GM23338 (cell line): ENCODE measurements around the gene ADCY3. TPM values are rescaled to one million over a fixed set of nuclear protein-coding genes. Genes with fewer than 3 reads are reported as not detected.

Source experiments
- ATAC-seq: fragments of 200-7000 bp; cut with Tn5 transposase; 3 replicates; pipeline ENCODE4 v1.9.1; 2020
- DNase-seq: peaks from one replicate; pipeline ENCODE4 v3.0.0-alpha.2; 2015; ENCODE audit warnings: low spot score
- H2AFZ ChIP-seq: fragments of 200-600 bp; sonication (generic); 2 replicates; pipeline ENCODE4 v1.8.0; 2016; ENCODE audit warnings: antibody characterized with exemption, mild to moderate bottlenecking, moderate library complexity
- H3F3A ChIP-seq: fragments of 200-600 bp; sonication (generic); replicated peaks from 2 replicates; pipeline ENCODE4 v1.8.0; 2017; ENCODE audit warnings: antibody characterized with exemption, mixed run types, low read depth
- H3K27ac ChIP-seq: fragments of 200-600 bp; sonication (generic); 2 replicates; pipeline ENCODE4 v1.6.1; 2016; ENCODE audit warnings: low read depth
- H3K27me3 ChIP-seq: fragments of 200-600 bp; sonication (generic); 2 replicates; pipeline ENCODE4 v1.8.0; 2016; ENCODE audit warnings: mild to moderate bottlenecking, mixed run types, moderate library complexity; ENCODE audit not compliant: insufficient read depth
- H3K36me3 ChIP-seq: fragments of 200-600 bp; sonication (generic); 2 replicates; pipeline ENCODE4 v1.8.0; 2016; ENCODE audit warnings: mild to moderate bottlenecking; ENCODE audit not compliant: insufficient read depth
- H3K4me1 ChIP-seq: fragments of 200-600 bp; sonication (generic); 2 replicates; pipeline ENCODE4 v1.8.0; 2016; ENCODE audit warnings: mild to moderate bottlenecking, moderate library complexity; ENCODE audit not compliant: insufficient read depth
- H3K4me2 ChIP-seq: fragments of 200-600 bp; sonication (generic); 2 replicates; pipeline ENCODE4 v1.7.1; 2017; ENCODE audit warnings: mixed run types
- H3K4me3 ChIP-seq: fragments of 200-600 bp; sonication (generic); 2 replicates; pipeline ENCODE4 v1.6.1; 2016; ENCODE audit warnings: mixed run types
- H3K79me2 ChIP-seq: fragments of 200-600 bp; sonication (generic); replicated peaks from 2 replicates; pipeline ENCODE4 v1.8.0; 2017; ENCODE audit warnings: mild to moderate bottlenecking; ENCODE audit not compliant: insufficient read depth
- H3K9me2 ChIP-seq: fragments of 200-600 bp; sonication (generic); 2 replicates; pipeline ENCODE4 v1.8.0; 2017; ENCODE audit not compliant: insufficient read depth
- H4K20me1 ChIP-seq: fragments of 200-600 bp; sonication (generic); replicated peaks from 2 replicates; pipeline ENCODE4 v1.8.0; 2017; ENCODE audit warnings: mild to moderate bottlenecking; ENCODE audit not compliant: insufficient read depth
- H3K27ac Mint-ChIP-seq: 2 replicates; pipeline ENCODE4 v1.8.0; 2020; ENCODE audit warnings: inconsistent platforms, mild to moderate bottlenecking, moderate library complexity, mixed read lengths
- H3K27me3 Mint-ChIP-seq: 3 replicates; pipeline ENCODE4 v1.8.0; 2022; ENCODE audit warnings: low read depth, mild to moderate bottlenecking, moderate library complexity, mixed read lengths, inconsistent platforms; ENCODE audit not compliant: insufficient read depth, poor library complexity
- H3K36me3 Mint-ChIP-seq: 3 replicates; pipeline ENCODE4 v1.8.0; 2021; ENCODE audit warnings: low read depth, mild to moderate bottlenecking, inconsistent platforms, moderate library complexity, mixed read lengths
- H3K4me1 Mint-ChIP-seq: 3 replicates; pipeline ENCODE4 v1.8.0; 2020; ENCODE audit warnings: mild to moderate bottlenecking, inconsistent platforms, mixed read lengths
- H3K4me3 Mint-ChIP-seq: 3 replicates; pipeline ENCODE4 v1.8.0; 2021; ENCODE audit warnings: moderate library complexity, mild to moderate bottlenecking, inconsistent platforms, mixed read lengths
- H3K9me3 Mint-ChIP-seq: 3 replicates; pipeline ENCODE4 v1.8.0; 2020; ENCODE audit warnings: moderate library complexity, mild to moderate bottlenecking, inconsistent platforms, mixed read lengths
- EZH2 ChIP-seq: fragments of 200-600 bp; sonication (generic); IDR thresholded peaks from one replicate; pipeline ENCODE4 v1.8.0; 2017; ENCODE audit warnings: antibody characterized with exemption, mild to moderate bottlenecking, low read depth; ENCODE audit not compliant: unreplicated experiment
- NANOG ChIP-seq: IDR thresholded peaks from 2 replicates; pipeline ENCODE4 v1.6.1; 2016; ENCODE audit warnings: antibody characterized with exemption, borderline replicate concordance
- POLR2AphosphoS5 ChIP-seq: IDR thresholded peaks from 2 replicates; pipeline ENCODE4 v1.6.1; 2016; ENCODE audit warnings: antibody characterized with exemption, low read depth
- STAT1 ChIP-seq: IDR thresholded peaks from one replicate; pipeline ENCODE4 v1.6.1; 2016; ENCODE audit warnings: antibody characterized with exemption; ENCODE audit not compliant: unreplicated experiment
- ZNF114 ChIP-seq: fragments of 250-450 bp; sonication (Bioruptor Pico); IDR thresholded peaks from 2 replicates; pipeline ENCODE4 v1.5.0; 2020; ENCODE audit warnings: mild to moderate bottlenecking, moderate library complexity
- ZNF331 ChIP-seq: fragments of 250-450 bp; sonication (Bioruptor Pico); IDR thresholded peaks from 2 replicates; pipeline ENCODE4 v1.5.0; 2020; ENCODE audit warnings: low read depth, mild to moderate bottlenecking, moderate library complexity
- polyA plus RNA-seq: library from polyadenylated mRNA; unstranded; fragments of >200 nt; fragmentation: Nextera tagmentation; extraction: Ambion mirVana; gene quantifications from 2 replicates; pipeline ENCODE4 v1.2.1, GENCODE V29; 2016
- total RNA-seq: library from RNA; depleted of rRNA; stranded (reverse); fragments of >200 nt; shearing (Covaris generic); gene quantifications from 2 replicates; pipeline ENCODE4 v1.2.3, GENCODE V29; 2014
- TF ChIP-seq, protein P1 (sequence below): IDR thresholded peaks from one replicate; pipeline ENCODE4 v1.6.1; 2018; ENCODE audit warnings: antibody characterized with exemption; ENCODE audit not compliant: unreplicated experiment
- TF ChIP-seq, protein P2 (sequence below): IDR thresholded peaks from 2 replicates; pipeline ENCODE4 v1.6.1; 2016; ENCODE audit warnings: antibody characterized with exemption
- TF ChIP-seq, protein P3 (sequence below): fragments of 250-450 bp; sonication (Bioruptor Pico); IDR thresholded peaks from 2 replicates; pipeline ENCODE4 v1.5.0; 2020; ENCODE audit warnings: mild to moderate bottlenecking, moderate library complexity

Gene ADCY3
- total and polyA plus RNA-seq, 2 experiments from 2014 or later, result 9.7 to 32.4 TPM

DNA sequence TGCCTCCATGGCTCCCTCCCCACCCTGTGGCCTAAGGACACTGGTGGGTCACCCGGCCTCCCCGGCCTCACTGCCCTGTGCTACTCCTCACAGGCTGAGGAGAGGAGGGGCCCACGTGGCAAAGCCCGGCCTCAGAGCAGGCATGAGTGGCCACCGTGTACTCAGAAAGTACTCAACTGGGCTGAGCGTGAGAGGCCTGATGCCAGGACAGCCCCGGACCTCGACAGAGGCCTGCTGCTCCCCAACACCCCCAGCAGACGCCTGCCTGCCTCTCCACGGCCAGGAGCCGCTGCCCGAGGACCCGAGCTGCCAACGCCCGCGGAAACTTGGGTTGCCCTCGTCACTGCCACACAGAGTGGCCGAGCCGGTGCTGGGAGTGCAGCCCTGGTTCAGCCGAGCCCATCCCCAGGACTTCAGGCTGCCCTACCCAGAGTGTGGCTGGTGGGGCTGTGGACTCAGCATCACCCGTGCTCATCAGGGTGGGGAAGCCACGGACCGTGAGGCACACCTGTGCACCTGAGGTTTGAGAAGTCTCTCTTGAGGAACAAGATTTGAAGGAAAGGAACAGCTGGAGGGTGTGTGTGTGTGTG, 67.5 kb downstream of the ADCY3 start:
- peaks cover 6% of the 10 kb centered on the region for H3K27me3 Mint-ChIP-seq
- no peak overlapping the region; the same call in 1 of the 2 replicates for H3K27ac Mint-ChIP-seq
- no peak overlapping the region for H2AFZ ChIP-seq
- no peaks in the 10 kb centered on the region for H3K4me1 ChIP-seq
- H3F3A ChIP-seq, result no peaks in the 10 kb centered on the region
- H3K4me1 Mint-ChIP-seq, result no peaks in the 10 kb centered on the region
- TF ChIP-seq STAT1 (no peak), ZNF114 (CRISPR knock-in tag) (no peak), EZH2 (no peak), ZNF331 (CRISPR knock-in tag) (no peak), NANOG (no peak), POLR2AphosphoS5 (no peak)
- TF ChIP-seq, protein P1, sequence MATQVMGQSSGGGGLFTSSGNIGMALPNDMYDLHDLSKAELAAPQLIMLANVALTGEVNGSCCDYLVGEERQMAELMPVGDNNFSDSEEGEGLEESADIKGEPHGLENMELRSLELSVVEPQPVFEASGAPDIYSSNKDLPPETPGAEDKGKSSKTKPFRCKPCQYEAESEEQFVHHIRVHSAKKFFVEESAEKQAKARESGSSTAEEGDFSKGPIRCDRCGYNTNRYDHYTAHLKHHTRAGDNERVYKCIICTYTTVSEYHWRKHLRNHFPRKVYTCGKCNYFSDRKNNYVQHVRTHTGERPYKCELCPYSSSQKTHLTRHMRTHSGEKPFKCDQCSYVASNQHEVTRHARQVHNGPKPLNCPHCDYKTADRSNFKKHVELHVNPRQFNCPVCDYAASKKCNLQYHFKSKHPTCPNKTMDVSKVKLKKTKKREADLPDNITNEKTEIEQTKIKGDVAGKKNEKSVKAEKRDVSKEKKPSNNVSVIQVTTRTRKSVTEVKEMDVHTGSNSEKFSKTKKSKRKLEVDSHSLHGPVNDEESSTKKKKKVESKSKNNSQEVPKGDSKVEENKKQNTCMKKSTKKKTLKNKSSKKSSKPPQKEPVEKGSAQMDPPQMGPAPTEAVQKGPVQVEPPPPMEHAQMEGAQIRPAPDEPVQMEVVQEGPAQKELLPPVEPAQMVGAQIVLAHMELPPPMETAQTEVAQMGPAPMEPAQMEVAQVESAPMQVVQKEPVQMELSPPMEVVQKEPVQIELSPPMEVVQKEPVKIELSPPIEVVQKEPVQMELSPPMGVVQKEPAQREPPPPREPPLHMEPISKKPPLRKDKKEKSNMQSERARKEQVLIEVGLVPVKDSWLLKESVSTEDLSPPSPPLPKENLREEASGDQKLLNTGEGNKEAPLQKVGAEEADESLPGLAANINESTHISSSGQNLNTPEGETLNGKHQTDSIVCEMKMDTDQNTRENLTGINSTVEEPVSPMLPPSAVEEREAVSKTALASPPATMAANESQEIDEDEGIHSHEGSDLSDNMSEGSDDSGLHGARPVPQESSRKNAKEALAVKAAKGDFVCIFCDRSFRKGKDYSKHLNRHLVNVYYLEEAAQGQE, result no peak
- TF ChIP-seq, protein P2, sequence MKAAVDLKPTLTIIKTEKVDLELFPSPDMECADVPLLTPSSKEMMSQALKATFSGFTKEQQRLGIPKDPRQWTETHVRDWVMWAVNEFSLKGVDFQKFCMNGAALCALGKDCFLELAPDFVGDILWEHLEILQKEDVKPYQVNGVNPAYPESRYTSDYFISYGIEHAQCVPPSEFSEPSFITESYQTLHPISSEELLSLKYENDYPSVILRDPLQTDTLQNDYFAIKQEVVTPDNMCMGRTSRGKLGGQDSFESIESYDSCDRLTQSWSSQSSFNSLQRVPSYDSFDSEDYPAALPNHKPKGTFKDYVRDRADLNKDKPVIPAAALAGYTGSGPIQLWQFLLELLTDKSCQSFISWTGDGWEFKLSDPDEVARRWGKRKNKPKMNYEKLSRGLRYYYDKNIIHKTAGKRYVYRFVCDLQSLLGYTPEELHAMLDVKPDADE, result no peak
- TF ChIP-seq, protein P3, sequence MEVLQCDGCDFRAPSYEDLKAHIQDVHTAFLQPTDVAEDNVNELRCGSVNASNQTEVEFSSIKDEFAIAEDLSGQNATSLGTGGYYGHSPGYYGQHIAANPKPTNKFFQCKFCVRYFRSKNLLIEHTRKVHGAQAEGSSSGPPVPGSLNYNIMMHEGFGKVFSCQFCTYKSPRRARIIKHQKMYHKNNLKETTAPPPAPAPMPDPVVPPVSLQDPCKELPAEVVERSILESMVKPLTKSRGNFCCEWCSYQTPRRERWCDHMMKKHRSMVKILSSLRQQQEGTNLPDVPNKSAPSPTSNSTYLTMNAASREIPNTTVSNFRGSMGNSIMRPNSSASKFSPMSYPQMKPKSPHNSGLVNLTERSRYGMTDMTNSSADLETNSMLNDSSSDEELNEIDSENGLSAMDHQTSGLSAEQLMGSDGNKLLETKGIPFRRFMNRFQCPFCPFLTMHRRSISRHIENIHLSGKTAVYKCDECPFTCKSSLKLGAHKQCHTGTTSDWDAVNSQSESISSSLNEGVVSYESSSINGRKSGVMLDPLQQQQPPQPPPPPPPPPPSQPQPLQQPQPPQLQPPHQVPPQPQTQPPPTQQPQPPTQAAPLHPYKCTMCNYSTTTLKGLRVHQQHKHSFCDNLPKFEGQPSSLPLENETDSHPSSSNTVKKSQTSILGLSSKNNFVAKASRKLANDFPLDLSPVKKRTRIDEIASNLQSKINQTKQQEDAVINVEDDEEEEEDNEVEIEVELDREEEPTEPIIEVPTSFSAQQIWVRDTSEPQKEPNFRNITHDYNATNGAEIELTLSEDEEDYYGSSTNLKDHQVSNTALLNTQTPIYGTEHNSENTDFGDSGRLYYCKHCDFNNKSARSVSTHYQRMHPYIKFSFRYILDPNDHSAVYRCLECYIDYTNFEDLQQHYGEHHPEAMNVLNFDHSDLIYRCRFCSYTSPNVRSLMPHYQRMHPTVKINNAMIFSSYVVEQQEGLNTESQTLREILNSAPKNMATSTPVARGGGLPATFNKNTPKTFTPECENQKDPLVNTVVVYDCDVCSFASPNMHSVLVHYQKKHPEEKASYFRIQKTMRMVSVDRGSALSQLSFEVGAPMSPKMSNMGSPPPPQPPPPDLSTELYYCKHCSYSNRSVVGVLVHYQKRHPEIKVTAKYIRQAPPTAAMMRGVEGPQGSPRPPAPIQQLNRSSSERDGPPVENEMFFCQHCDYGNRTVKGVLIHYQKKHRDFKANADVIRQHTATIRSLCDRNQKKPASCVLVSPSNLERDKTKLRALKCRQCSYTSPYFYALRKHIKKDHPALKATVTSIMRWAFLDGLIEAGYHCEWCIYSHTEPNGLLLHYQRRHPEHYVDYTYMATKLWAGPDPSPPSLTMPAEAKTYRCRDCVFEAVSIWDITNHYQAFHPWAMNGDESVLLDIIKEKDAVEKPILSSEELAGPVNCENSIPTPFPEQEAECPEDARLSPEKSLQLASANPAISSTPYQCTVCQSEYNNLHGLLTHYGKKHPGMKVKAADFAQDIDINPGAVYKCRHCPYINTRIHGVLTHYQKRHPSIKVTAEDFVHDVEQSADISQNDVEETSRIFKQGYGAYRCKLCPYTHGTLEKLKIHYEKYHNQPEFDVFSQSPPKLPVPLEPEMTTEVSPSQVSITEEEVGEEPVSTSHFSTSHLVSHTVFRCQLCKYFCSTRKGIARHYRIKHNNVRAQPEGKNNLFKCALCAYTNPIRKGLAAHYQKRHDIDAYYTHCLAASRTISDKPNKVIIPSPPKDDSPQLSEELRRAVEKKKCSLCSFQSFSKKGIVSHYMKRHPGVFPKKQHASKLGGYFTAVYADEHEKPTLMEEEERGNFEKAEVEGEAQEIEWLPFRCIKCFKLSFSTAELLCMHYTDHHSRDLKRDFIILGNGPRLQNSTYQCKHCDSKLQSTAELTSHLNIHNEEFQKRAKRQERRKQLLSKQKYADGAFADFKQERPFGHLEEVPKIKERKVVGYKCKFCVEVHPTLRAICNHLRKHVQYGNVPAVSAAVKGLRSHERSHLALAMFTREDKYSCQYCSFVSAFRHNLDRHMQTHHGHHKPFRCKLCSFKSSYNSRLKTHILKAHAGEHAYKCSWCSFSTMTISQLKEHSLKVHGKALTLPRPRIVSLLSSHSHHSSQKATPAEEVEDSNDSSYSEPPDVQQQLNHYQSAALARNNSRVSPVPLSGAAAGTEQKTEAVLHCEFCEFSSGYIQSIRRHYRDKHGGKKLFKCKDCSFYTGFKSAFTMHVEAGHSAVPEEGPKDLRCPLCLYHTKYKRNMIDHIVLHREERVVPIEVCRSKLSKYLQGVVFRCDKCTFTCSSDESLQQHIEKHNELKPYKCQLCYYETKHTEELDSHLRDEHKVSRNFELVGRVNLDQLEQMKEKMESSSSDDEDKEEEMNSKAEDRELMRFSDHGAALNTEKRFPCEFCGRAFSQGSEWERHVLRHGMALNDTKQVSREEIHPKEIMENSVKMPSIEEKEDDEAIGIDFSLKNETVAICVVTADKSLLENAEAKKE (CRISPR knock-in tag), result no peak
- 0 out of 2 replicates have a peak, but pooled peaks cover 4% of the 10 kb centered on the region for H3K36me3 ChIP-seq
- no peak overlapping the region for H3K4me2 ChIP-seq
- H4K20me1 ChIP-seq, result 0 out of 2 replicates have a peak, but pooled peaks cover 3% of the 10 kb centered on the region
- DNase-seq (no peak), ATAC-seq (no peak)
- peaks cover 20% of the 10 kb centered on the region for H3K9me3 Mint-ChIP-seq
- peaks cover 13% of the 10 kb centered on the region for H3K36me3 Mint-ChIP-seq
- H3K79me2 ChIP-seq, result no peaks in the 10 kb centered on the region
- no peak overlapping the region for H3K27ac ChIP-seq
- H3K4me3 ChIP-seq, result no peak overlapping the region
- H3K27me3 ChIP-seq, result no peaks in the 10 kb centered on the region
- H3K4me3 Mint-ChIP-seq, result no peak overlapping the region
- no peaks in the 10 kb centered on the region for H3K9me2 ChIP-seq
